Measurements from ENCODE around the gene MT1E.
"Not testable (repeated sequence)": the region's sequence is repeated elsewhere in the genome, so short reads cannot be mapped to it uniquely, and the experiment has no call there.

The MT1E gene

GRCh38 chr16:56625140-56625942 lies at the start of gene MT1E:
Gene MT1E (plus strand): TSS chr16:56625781. CDS start chr16:56625852, 71 bp downstream.
- DNase-seq, result no peak

DNA sequence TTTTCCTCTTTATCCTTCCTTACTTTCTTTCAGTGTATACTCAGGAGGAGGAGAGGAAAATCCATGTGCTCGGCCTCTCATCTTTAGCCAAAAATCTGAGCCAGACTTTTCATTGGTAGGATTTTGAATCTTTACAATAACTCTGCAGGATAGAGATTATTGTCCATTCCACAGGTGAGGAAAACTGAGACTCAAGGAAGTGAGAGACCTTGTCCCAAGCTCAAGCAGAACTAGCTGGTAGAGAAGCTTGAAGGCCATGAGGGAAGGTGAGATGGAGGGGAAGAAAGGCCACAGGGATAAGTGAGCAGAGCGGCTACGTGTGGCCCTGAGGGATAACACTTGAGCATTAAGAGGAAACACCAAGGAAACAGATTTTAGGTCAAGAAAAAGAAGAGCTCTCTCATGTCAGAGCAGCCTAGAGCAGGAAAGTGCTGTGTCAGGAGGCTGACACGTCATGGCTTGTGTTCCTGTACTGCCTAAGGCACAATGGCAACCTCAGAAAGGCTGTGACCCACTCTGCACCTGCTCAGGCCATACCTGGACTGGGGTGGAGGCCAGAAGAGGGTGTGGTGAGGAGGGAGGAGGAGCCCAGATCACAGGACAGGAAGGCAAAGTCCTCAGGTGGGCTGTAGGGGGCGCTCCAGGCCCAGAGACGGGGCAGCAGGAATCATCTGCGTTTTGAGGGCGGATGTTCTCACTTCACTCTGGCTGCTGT lies 48.8 kb upstream of the MT1E start:
- peak; percentile 12 for DNase-seq

- DNase-seq, result no peak
These were observed 48.3 kb upstream of the MT1E start for GRCh38 chr16:56577300-56577625.

DNA sequence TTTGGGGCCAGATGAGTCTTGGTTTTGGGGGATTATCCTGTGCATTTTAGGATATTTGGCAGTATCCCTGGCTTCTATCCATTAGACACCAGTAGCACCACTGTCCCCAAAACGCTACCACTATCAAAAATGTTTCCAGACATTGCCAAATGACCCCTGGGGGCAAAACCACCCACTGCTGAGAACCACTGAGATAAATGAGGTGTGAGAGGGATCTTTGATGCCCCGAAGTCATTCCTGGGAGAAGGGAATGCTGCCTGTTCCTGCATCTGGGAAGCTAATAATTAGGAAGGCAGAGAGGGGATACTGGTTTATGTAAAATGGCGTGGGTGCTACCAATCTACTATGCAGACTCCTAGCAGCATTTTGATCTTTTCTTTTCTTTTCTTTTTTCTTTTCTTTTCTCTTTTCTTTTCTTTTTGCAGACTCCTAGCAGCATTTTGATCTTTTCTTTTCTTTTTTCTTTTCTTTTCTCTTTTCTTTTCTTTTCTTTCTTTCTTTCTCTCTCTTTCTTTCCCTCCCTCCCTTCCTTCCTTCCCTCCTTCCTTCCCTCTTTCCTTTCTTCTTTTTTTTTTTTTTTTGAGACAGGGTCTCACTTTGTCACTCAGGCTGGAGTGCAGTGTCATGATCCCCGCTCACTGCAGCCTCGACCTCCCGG lies 45.1 kb upstream of the MT1E start:
- DNase-seq, result no peak

DNA sequence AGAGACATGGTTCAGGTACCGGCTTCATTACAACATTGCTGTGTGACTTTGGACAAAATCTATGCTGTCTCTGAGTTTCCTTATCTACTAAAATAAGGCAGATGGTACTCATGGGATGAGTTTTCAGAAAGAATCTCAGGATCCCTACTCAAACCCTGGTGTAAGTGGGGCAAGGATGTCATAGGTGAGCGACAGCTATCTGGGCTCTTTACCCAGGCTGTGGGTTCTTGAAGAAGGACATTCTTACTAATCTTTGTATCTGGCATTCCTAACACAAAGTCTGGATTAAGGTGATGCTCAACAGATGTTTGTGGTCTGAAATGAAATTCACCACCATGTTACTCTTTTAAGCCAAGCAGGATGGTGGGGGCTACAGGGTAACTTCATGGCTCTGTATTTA lies 42.7 kb upstream of the MT1E start:
- not testable (repeated sequence) for DNase-seq

GRCh38 chr16:56583351-56584168 lies 42.0 kb upstream of the MT1E start:
- DNase-seq, result no peak

GRCh38 chr16:56584276-56584675 lies 41.3 kb upstream of the MT1E start:
- no peak for DNase-seq

DNA sequence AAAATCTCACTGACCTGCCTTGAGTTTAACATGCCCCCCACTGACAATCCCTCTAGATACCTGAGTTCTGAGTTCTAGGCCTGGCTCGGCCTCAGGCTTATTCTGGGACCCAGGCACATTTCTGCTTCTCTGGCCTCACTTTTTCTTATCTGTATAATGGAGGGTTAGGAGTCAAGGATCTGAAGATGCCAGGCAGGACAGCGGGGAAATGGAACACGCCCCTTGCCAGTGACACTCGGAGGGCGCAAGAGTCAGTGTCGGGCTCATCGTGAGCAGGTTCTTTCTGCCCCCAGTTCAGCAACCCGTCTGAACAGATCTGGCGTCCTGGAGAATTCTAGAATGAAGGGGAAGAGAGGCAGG lies 36.8 kb upstream of the MT1E start:
- DNase-seq, result no peak

GRCh38 chr16:56589141-56590039 lies 36.2 kb upstream of the MT1E start, which contains the start of gene MT3:
Gene MT3 (plus strand): TSS chr16:56589528. CDS start chr16:56589591, 63 bp downstream.
- DNase-seq, result no peak

DNA sequence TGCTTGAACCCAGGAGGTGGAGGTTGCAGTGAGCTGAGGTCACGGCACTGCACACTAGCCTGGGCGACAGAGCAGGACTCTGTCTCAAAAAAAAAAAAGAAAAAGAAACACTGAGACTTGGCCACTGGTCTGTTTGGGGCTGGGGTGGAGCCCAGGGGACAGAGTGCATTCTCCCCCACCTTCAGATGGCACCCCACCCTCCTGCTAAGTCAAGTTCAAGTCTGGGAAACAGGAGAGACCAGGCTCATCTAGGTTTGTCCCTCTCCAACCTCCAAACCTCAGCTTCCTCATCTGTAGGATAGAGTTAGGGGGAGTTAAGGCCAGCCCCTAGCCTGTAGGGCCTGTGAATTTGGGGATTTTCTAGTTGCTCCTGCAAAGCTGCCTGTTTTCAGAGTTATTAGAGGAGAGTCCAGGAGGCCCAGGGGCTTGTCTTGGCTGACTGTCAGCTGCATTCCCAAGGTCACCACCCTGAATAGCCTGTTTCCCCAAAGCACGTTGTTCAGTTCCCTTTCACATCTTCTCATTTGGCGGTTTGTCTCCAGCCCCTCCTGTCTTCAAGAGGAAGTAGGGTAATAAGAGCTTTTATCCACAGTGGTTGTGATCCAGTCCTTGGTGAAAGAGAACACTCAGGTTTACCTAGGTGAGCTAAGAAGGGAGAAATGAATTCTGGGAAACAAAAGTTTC lies 34.1 kb upstream of the MT1E start:
- DNase-seq, result no peak

GRCh38 chr16:56593573-56594291 lies 31.8 kb upstream of the MT1E start:
- no peak for DNase-seq

DNA sequence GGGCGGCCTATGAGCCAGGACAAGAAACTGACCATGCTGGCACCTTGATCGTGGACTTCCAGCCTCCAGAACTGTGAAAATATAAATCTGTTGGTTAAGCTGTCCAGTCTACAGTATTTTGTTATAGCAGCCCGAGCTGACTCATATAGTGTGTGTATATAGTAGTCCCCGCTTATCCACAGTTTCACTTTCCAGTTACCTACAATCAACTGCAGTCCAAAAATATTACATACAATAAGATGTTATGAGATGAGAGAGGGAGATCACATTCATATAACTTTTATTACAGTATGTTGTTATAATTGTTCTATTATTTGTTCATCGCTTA lies 31.3 kb upstream of the MT1E start:
- no peak for DNase-seq

DNA sequence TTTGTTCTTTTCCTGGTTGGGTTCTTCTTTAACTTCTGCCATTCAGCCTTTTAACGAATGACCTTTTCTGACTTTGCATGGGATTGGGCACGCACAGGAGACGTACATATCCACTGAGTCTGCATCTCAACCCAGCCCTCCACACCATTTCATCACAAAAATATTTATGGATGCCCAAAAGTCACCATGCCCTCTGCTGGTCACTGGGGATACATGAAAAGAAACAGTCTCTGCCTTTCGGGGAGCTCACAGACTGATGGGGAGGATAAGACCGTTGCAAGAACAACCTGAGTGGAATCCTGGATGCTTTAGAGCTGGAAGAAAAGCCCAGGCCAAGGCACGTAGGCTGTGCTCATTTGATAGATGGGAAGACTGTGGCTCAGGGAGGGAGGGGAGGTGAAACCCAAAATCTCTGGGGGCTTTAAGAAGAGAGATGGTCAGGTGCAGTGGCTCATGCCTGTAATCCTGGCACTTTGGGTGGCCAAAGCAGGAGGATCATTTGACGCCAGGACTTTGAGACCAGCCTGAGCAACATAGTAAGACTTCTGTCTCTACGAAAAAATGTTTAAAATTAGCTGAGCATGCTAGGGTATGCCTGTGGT lies 25.1 kb upstream of the MT1E start:
- no peak for DNase-seq

DNA sequence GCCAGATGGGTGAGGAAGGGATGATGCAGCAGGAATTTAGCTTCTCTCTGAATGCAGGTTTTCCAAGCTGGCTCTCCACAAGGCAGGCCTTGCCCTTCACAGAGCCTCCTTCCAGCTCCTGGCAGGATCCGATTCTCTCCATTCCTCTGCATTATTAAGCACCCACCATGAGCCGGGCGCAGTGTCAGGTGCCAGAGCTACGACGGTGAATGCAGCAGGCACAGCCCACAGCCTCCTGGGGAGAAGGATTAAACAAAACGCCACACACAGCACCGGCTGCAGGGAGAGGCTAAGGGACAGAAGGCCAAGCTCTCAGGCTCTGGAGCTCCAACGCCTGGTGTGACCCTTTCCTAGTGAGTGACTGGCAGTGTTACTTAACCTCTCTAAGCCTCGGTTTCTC lies 24.3 kb upstream of the MT1E start:
- DNase-seq, result no peak

DNA sequence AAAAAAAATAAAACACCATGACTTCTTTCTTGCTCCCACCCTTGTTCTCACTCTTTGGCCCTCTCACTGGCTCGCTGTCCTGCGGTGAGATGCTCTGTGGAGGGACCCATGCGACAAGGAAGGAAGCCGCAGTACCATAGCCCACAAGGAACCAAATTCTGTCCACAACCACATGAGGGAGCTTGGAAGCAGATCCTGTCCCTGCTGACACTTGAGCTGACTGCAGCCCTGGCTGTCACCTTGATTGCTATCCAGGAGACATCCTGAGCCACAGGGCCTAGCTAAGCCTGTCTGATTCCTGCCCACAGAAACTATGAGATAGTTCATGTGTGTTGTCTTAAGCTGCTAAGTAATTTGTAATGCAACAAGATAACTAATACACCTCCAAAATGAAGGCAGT lies 22.0 kb upstream of the MT1E start:
- DNase-seq, result no peak

DNA sequence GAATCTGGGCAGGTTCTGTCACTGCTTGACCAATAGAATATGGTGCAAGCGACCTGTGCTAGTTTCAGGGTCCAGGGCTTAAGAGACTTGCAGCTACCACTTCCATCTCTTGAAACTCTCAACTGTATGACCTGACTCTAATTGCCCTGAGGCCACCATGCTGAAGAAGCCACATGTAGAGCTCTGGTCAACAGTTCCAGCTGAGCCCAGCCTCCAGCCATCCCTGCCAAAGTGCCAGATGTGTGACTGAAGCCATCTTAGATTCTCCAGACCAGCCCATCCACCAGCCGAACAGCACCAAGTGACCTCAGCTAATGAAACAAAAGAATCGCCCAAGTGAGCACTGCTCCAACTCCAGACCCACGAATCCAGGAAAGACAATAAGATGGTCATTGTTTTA lies 20.6 kb upstream of the MT1E start:
- DNase-seq, result no peak

DNA sequence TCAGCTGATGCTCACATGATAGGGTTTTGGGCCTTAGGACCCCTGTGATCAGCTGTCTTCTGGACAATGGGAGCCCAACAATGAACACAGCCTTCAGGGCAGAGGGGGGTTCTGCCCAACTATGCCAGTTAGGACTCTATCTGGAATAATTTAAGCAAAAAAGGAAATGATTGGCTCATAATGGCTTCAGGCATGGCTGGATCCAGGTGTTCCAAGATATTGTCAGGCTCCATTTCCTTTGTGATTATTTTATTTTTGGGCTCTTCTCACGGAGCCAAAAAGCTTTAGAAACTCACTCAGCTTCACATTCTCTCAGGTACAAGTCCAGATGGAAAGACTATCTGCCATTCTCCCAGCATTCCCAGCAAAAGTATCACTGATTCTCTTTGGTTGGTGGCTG lies 20.1 kb upstream of the MT1E start:
- no peak for DNase-seq

DNA sequence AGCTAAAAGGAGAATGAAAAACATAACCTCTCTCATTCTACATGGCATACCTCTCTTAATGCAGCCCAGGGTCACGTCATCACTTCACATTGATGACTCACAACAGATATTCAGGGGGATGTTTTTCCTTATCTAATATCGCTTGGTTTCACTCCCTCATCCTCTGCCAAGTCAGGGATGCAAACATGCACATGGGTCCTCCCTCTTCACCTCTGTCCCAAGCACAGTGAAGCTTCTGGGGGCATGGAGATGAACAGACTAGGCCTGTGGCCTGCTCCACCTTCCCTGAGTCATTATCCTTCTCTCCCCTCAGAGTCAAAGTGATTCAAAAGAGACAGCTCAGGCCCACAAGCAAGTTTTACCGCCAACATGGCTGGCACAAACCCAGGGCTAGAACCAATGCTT lies 19.5 kb upstream of the MT1E start:
- DNase-seq, result no peak

GRCh38 chr16:56606476-56607108 lies 19.0 kb upstream of the MT1E start:
- no peak for DNase-seq

- no peak for DNase-seq
These were observed 18.4 kb upstream of the MT1E start for GRCh38 chr16:56607109-56607618.
